Keratinocyte (primary cell): Measurements from ENCODE around the gene MELTF. TPM values are rescaled to one million over a fixed set of nuclear protein-coding genes. Genes with fewer than 3 reads are reported as not detected.

ENCODE experiments used
- DNase-seq: peaks from one replicate; pipeline ENCODE4 v3.0.0-alpha.2; 2011; ENCODE audit warnings: low read depth, missing footprints, low spot score
- FAIRE-seq: peaks from 2 replicates; lab custom pipeline; 2011; peaks lifted over from hg19 to GRCh38; lab: Jason Lieb, UNC
- H2AFZ ChIP-seq: 2 replicates; pipeline ENCODE4 v1.6.0; 2012; ENCODE audit warnings: low read length, control low read depth, inconsistent platforms; ENCODE audit not compliant: control insufficient read depth
- H3K27ac ChIP-seq: 2 replicates; pipeline ENCODE4 v1.5.1; 2011; ENCODE audit warnings: low read length; ENCODE audit not compliant: control insufficient read depth, insufficient read depth
- H3K27me3 ChIP-seq: 3 replicates; pipeline ENCODE4 v1.6.0; 2011; ENCODE audit warnings: low read length; ENCODE audit not compliant: control insufficient read depth, insufficient read depth; ENCODE audit errors: extremely low read depth
- H3K36me3 ChIP-seq, 2 experiments: 2 replicates in 1 of 2; 3 replicates in 1 of 2; pipeline ENCODE4 v1.5.1; 2011; ENCODE audit warnings: low read length in 2 of 2, mild to moderate bottlenecking in 1 of 2; ENCODE audit not compliant: control insufficient read depth in 2 of 2, insufficient read depth in 2 of 2; ENCODE audit errors: extremely low read depth in 1 of 2
- H3K4me1 ChIP-seq: 3 replicates; pipeline ENCODE4 v1.5.1; 2011; ENCODE audit warnings: low read length; ENCODE audit not compliant: control insufficient read depth, insufficient read depth; ENCODE audit errors: extremely low read depth
- H3K4me2 ChIP-seq: 3 replicates; pipeline ENCODE4 v1.6.0; 2011; ENCODE audit warnings: low read depth, low read length; ENCODE audit not compliant: control insufficient read depth, insufficient read depth; ENCODE audit errors: extremely low read depth
- H3K4me3 ChIP-seq, 3 experiments: fragments of 200-600 bp in 1 of 3; sonication (generic) in 1 of 3; 2 replicates in 2 of 3; 3 replicates in 1 of 3; pipeline ENCODE4 v1.5.1; 2011 to 2016; ENCODE audit warnings: low read length in 3 of 3, mild to moderate bottlenecking in 3 of 3, control low read depth in 2 of 3, inconsistent platforms in 1 of 3, low read depth in 1 of 3, mixed read lengths in 1 of 3, mixed run types in 1 of 3, moderate library complexity in 1 of 3; ENCODE audit not compliant: control insufficient read depth in 2 of 3, insufficient read depth in 2 of 3; ENCODE audit errors: extremely low read depth in 1 of 3
- H3K79me2 ChIP-seq: 2 replicates; pipeline ENCODE4 v1.6.0; 2012; ENCODE audit warnings: low read length; ENCODE audit not compliant: control insufficient read depth, insufficient read depth
- H3K9ac ChIP-seq: 3 replicates; pipeline ENCODE4 v1.6.0; 2011; ENCODE audit warnings: low read length; ENCODE audit not compliant: control insufficient read depth, insufficient read depth; ENCODE audit errors: extremely low read depth
- H3K9me1 ChIP-seq: 3 replicates; pipeline ENCODE4 v1.6.0; 2011; ENCODE audit warnings: low read length; ENCODE audit not compliant: control insufficient read depth, insufficient read depth; ENCODE audit errors: extremely low read depth
- H3K9me3 ChIP-seq: 2 replicates; pipeline ENCODE4 v1.5.1; 2012; ENCODE audit warnings: low read depth, low read length; ENCODE audit not compliant: control insufficient read depth
- H4K20me1 ChIP-seq: 3 replicates; pipeline ENCODE4 v1.6.0; 2011; ENCODE audit warnings: low read length; ENCODE audit not compliant: control insufficient read depth, insufficient read depth; ENCODE audit errors: extremely low read depth
- EZH2 ChIP-seq: IDR thresholded peaks from one replicate; pipeline ENCODE4 v1.6.1; 2012; ENCODE audit warnings: inconsistent platforms, mild to moderate bottlenecking, low read length, moderate library complexity
- dilution Hi-C: fragments of 300-500 bp; cut with MboI; formaldehyde crosslinking; loops from one replicate; pipeline ENCODE4 v1.7.0; 2020; ENCODE audit warnings: low sequenced_read_pairs; ENCODE audit not compliant: extremely low pct_ligation_motif_present
- polyA plus RNA-seq, 5 experiments: library from polyadenylated mRNA; depleted of rRNA in 3 of 5; stranded (reverse) in 3 of 5; stranded (forward) in 1 of 5; unstranded in 1 of 5; fragments of >200 nt; gene quantifications; 1 replicate in 1 of 5; 2 replicates in 3 of 5; 3 replicates in 1 of 5; pipeline versions ENCODE4 v1.2.1 to v1.2.3, GENCODE V29; 2011 to 2012; ENCODE audit warnings: missing spikeins in 2 of 5, low read depth in 1 of 5, low replicate concordance in 1 of 5
- TF ChIP-seq, protein P1 (sequence below), 3 experiments: IDR thresholded peaks in 1 of 3; conservative IDR thresholded peaks in 1 of 3; optimal IDR thresholded peaks in 1 of 3; 2 replicates in 2 of 3; 3 replicates in 1 of 3; pipeline versions ENCODE3 to v1.5.1; 2011; ENCODE audit warnings: low read length in 3 of 3, mild to moderate bottlenecking in 3 of 3, moderate library complexity in 2 of 3, control low read depth in 1 of 3, inconsistent platforms in 1 of 3; ENCODE audit not compliant: insufficient read depth in 2 of 3; ENCODE audit errors: extremely low read depth in 1 of 3

The MELTF gene
- polyA plus RNA-seq, 1 donor (not counting 4 experiments of a cell fraction or from before 2014, with no cell fraction given), result 6.0 TPM

DNA sequence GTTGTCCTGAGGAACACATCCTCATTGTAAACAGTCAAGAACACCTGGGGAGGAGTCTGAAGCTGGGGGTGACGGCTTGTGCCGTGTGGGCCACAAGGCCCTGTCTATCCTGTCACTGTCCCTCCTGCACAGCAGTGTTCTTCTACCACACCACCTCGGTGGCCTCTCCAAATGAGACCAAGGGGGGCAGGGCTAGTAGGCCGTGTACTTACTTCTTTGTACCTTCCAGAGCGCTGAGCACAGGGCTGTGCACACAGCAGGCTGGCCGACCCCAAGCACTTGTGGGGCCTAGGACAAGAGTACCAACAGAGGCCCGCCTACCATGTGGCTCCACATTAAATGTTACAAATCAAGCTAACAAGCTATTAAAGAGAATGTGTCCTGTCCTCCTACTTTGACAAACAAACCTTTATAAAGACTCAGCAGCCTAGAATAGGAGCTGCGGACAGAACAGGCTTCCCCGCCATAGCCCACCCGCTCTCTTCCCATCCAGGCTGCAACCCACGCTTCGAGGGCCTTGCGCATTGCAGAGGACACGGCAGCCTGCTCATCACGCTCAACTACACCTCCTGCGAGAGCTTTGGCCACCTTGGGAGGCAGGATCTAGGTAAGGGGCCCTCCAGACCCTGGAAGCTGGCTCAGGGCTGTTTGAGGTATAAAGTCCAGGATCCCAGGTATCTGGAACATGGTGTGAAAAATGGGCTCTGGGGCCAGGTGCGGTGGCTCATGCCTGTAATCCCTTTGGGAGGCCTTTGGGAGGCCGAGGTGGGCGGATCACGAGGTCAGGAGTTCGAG is 30.5 kb downstream of the MELTF start:
- Histone ChIP-seq H3K9ac (no peak overlapping the region), H3K9me1 (no peaks in the 10 kb centered on the region), H3K9me3 (no peaks in the 10 kb centered on the region), H3K4me2 (no peak overlapping the region), H3K27me3 (no peaks in the 10 kb centered on the region), H3K4me3 (no peak overlapping the region), H3K27ac (no peak overlapping the region), H3K36me3 (no peaks in the 10 kb centered on the region), H2AFZ (no peak overlapping the region), H3K79me2 (no peaks in the 10 kb centered on the region), H4K20me1 (no peaks in the 10 kb centered on the region), H3K4me1 (peaks cover 32% of the 10 kb centered on the region)
- DNase-seq, result no peak
- FAIRE-seq, result no peak
- dilution Hi-C loops, result no loop called here
- no peak for TF ChIP-seq EZH2
- TF ChIP-seq, protein P1, sequence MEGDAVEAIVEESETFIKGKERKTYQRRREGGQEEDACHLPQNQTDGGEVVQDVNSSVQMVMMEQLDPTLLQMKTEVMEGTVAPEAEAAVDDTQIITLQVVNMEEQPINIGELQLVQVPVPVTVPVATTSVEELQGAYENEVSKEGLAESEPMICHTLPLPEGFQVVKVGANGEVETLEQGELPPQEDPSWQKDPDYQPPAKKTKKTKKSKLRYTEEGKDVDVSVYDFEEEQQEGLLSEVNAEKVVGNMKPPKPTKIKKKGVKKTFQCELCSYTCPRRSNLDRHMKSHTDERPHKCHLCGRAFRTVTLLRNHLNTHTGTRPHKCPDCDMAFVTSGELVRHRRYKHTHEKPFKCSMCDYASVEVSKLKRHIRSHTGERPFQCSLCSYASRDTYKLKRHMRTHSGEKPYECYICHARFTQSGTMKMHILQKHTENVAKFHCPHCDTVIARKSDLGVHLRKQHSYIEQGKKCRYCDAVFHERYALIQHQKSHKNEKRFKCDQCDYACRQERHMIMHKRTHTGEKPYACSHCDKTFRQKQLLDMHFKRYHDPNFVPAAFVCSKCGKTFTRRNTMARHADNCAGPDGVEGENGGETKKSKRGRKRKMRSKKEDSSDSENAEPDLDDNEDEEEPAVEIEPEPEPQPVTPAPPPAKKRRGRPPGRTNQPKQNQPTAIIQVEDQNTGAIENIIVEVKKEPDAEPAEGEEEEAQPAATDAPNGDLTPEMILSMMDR (optimal IDR thresholded peaks at IDR 0.05 in 1 of 3, IDR thresholded peaks at IDR 0.05 in 1 of 3, conservative IDR thresholded peaks at IDR 0.05 in 1 of 3; ENCODE audit: extremely low read depth in 1 of 3, insufficient read depth in 2 of 3, low read length in 3 of 3), result no peak

DNA sequence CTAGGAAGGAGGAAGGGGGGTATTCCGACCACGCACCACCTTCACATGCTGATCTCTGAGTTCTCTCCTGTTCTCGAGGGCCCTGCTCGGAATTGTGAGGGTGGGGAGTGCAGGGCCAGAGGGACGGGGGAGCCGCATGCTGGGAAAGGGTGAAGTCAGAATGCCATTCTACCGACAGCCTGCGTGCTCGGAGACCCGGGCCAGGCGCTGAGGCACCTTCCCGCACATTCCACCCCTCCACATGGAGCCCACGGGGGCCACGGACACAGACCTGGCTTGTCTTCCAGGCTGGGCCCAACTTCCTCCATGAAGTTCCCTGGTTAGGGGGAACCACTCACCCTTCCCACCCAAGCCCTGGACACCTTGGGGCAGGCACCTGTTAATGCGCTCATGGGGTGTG is 32.3 kb downstream of the MELTF start:
- no peak overlapping the region for H3K9ac ChIP-seq
- no peaks in the 10 kb centered on the region for H3K36me3 ChIP-seq
- H3K9me1 ChIP-seq, result no peaks in the 10 kb centered on the region
- H3K4me2 ChIP-seq, result peak overlapping the region; percentile 61
- H2AFZ ChIP-seq, result peak overlapping the region; percentile 98
- H3K27me3 ChIP-seq, result no peaks in the 10 kb centered on the region
- no peak overlapping the region for H3K4me3 ChIP-seq
- no peak for DNase-seq
- no peaks in the 10 kb centered on the region for H3K9me3 ChIP-seq
- H3K4me1 ChIP-seq, result peaks cover 26% of the 10 kb centered on the region
- H3K79me2 ChIP-seq, result no peaks in the 10 kb centered on the region
- no peak for TF ChIP-seq EZH2
- TF ChIP-seq, protein P1 (optimal IDR thresholded peaks at IDR 0.05 in 1 of 3, IDR thresholded peaks at IDR 0.05 in 1 of 3, conservative IDR thresholded peaks at IDR 0.05 in 1 of 3; ENCODE audit: extremely low read depth in 1 of 3, insufficient read depth in 2 of 3, low read length in 3 of 3), result no peak
- no peaks in the 10 kb centered on the region for H4K20me1 ChIP-seq
- dilution Hi-C loops, result no loop called here
- no peak overlapping the region for H3K27ac ChIP-seq
- FAIRE-seq, result no peak
